ENCODE data around the gene MRPS6. TPM values are rescaled to one million over a fixed set of nuclear protein-coding genes. Genes with fewer than 3 reads are reported as not detected.

The MRPS6 gene
- total RNA-seq, result 6.7 and 19.6 TPM in 2 replicates

DNA sequence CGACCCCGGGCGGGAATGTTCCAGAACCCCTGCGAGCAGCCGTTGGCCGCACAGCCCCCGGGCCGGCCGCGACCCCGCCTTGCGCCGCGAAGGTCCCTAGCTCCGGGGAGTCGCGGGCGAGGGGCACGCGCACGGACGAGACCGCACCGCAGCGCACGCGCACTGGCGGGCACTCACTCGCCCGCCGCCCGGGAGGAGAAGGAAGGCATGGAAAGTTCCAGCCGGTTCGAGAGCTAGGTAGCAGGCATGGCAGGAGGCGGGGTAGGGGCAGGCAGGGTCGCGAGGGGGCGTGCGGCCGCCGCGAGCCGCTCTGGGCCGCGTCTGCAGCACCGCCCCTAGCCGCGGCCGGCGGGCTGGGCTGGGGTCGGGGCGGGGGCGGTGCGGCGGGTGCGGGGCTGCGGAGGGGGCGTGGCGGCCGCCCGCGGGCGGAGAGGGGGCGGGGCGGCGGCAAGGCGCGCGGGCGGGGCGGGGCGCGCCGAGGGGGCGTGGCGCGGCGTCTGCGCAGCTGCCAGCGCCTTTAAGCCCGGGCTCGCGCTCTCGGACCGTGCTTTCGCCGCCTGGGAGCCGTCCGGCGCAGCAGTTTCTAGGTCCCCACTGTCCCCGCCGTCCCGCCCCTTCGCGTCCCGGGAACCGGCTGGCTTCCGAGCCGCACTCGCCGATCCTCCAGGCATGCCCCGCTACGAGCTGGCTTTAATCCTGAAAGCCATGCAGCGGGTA, at the start of gene MRPS6, which contains the start of gene SLC5A3:
TSS of gene MRPS6 (plus strand) at position 547 of the 717 bp plus-strand sequence. CDS start at position 670, 123 bp downstream.
TSS of gene SLC5A3 (plus strand) at position 547 of the 717 bp plus-strand sequence. CDS start 21,621 bp downstream, outside the sequence.

Other genes with a start within 250 kb of the MRPS6 start
- 179 and 285 TPM in 2 replicates for gene ATP5PO, start 157.8 kb upstream of the MRPS6 start, total RNA-seq
- 25.5 and 53.1 TPM in 2 replicates for gene SLC5A3, start within 50 bp of the MRPS6 start, total RNA-seq